CD4-positive, CD25-positive, alpha-beta regulatory T cell (primary cell): ENCODE measurements around the gene TMSB10. TPM values are rescaled to one million over a fixed set of nuclear protein-coding genes. Genes with fewer than 3 reads are reported as not detected.
"Not testable (repeated sequence)": the region's sequence is repeated elsewhere in the genome, so short reads cannot be mapped to it uniquely, and the experiment has no call there.

Source experiments
- ATAC-seq, 2 donors: fragments of 150-1000 bp; cut with Tn5 transposase; one replicate each; pipeline ENCODE4 v1.10.0; 2021; ENCODE audit warnings: low read depth in 2 of 2, moderate number of reproducible peaks in 2 of 2, moderate library complexity in 1 of 2
- DNase-seq, 3 donors: peaks; one replicate each; pipeline versions ENCODE4 v3.0.0 to v3.0.0-alpha.2; 2012 to 2022; ENCODE audit warnings: mixed read lengths in 1 of 3
- H3K27ac ChIP-seq: one replicate; pipeline ENCODE4 v1.7.0; 2013; ENCODE audit warnings: mild to moderate bottlenecking, low read length; ENCODE audit not compliant: insufficient read depth, poor library complexity, severe bottlenecking
- H3K27me3 ChIP-seq: one replicate; pipeline ENCODE4 v1.7.0; 2013; ENCODE audit warnings: low read length; ENCODE audit not compliant: control insufficient read depth, insufficient read depth
- H3K36me3 ChIP-seq: one replicate; pipeline ENCODE4 v1.7.0; 2013; ENCODE audit warnings: mild to moderate bottlenecking, low read length, moderate library complexity; ENCODE audit not compliant: control insufficient read depth, insufficient read depth
- H3K4me1 ChIP-seq: 2 replicates; pipeline ENCODE4 v1.7.0; 2013; ENCODE audit warnings: mild to moderate bottlenecking, low read length; ENCODE audit not compliant: insufficient read depth, control insufficient read depth, poor library complexity, severe bottlenecking
- H3K4me3 ChIP-seq: one replicate; pipeline ENCODE4 v1.7.0; 2013; ENCODE audit warnings: low read depth, mild to moderate bottlenecking, low read length, moderate library complexity
- H3K9me3 ChIP-seq, 2 experiments: 1 replicate in 1 of 2; 2 replicates in 1 of 2; pipeline ENCODE4 v1.7.0; 2013; ENCODE audit warnings: low read length in 2 of 2, mild to moderate bottlenecking in 1 of 2, moderate library complexity in 1 of 2; ENCODE audit not compliant: control insufficient read depth in 2 of 2
- H3K27ac Mint-ChIP-seq, 3 donors: one replicate each; pipeline ENCODE4 v1.8.0; 2020 to 2022; ENCODE audit warnings: mild to moderate bottlenecking in 3 of 3, mixed read lengths in 3 of 3, moderate library complexity in 2 of 3
- H3K27me3 Mint-ChIP-seq: one replicate; pipeline ENCODE4 v1.8.0; 2022; ENCODE audit warnings: mild to moderate bottlenecking, mixed read lengths
- H3K36me3 Mint-ChIP-seq: one replicate; pipeline ENCODE4 v1.8.0; 2020; ENCODE audit warnings: mixed read lengths
- H3K4me1 Mint-ChIP-seq, 4 donors: one replicate each; pipeline ENCODE4 v1.8.0; 2020 to 2022; ENCODE audit warnings: mixed read lengths in 4 of 4, mild to moderate bottlenecking in 1 of 4
- H3K4me3 Mint-ChIP-seq, 4 donors: one replicate each; pipeline ENCODE4 v1.8.0; 2020 to 2022; ENCODE audit warnings: mild to moderate bottlenecking in 4 of 4, mixed read lengths in 4 of 4, moderate library complexity in 3 of 4
- H3K9me3 Mint-ChIP-seq, 7 donors: one replicate each; pipeline ENCODE4 v1.8.0; 2020 to 2022; ENCODE audit warnings: mixed read lengths in 7 of 7, mild to moderate bottlenecking in 3 of 7, moderate library complexity in 2 of 7
- polyA plus RNA-seq, 4 donors: library from polyadenylated mRNA; unstranded; fragments of 300-500 nt; fragmentation: Illumina TruSeq; gene quantifications; one replicate each; pipeline ENCODE4 v1.2.3, GENCODE V29; 2021
- total RNA-seq: library from RNA; stranded (reverse); gene quantifications from one replicate; pipeline ENCODE4 v1.2.3, GENCODE V29; 2022

The TMSB10 gene
- total and polyA plus RNA-seq, 5 donors from 2014 or later, result 2,468 to 10,693 (median 7,091) TPM

- Histone ChIP-seq H3K27me3 (no peaks in the 10 kb centered on the region), H3K36me3 (peaks cover 4% of the 10 kb centered on the region), H3K27ac (peak overlapping the region; percentile 79), H3K9me3 (no peaks in the 10 kb centered on the region), H3K4me1 (peaks cover 32% of the 10 kb centered on the region), H3K4me3 (peak overlapping the region; percentile 99)
- DNase-seq (peak; percentile 37 to 78 (median 43)), ATAC-seq (no peak)
- Mint-ChIP-seq H3K4me1 (peaks cover 21 to 61% (median 44%) of the 10 kb centered on the region in 4 donors), H3K27me3 (no peaks in the 10 kb centered on the region), H3K36me3 (peaks cover 25% of the 10 kb centered on the region), H3K27ac (peak overlapping the region; percentile 91 to 96 (median 94)), H3K9me3 (peaks cover 1 to 17% (median 6%) of the 10 kb centered on the region in 7 donors), H3K4me3 (peak overlapping the region; percentile 92 to 97 (median 96))
Observed at GRCh38 chr2:84906108-84906899, 848 bp downstream of the TMSB10 start.

- Histone ChIP-seq H3K36me3 (peaks cover 4% of the 10 kb centered on the region), H3K4me3 (peak overlapping the region; percentile 99), H3K27ac (peak overlapping the region; percentile 79), H3K9me3 (no peaks in the 10 kb centered on the region), H3K4me1 (peaks cover 32% of the 10 kb centered on the region), H3K27me3 (no peaks in the 10 kb centered on the region)
- Mint-ChIP-seq H3K27ac (peak overlapping the region; percentile 91 to 96 (median 94)), H3K4me3 (peak overlapping the region; percentile 92 to 97 (median 96)), H3K9me3 (peaks cover 2 to 17% (median 6%) of the 10 kb centered on the region in 7 donors), H3K36me3 (peaks cover 25% of the 10 kb centered on the region), H3K4me1 (peaks cover 21 to 66% (median 45%) of the 10 kb centered on the region in 4 donors), H3K27me3 (no peaks in the 10 kb centered on the region)
- ATAC-seq (peak; percentile 52 to 53), DNase-seq (peak; percentile 45 to 94 (median 75))
Observed at GRCh38 chr2:84906900-84907714, 1.7 kb downstream of the TMSB10 start.

- H3K27ac ChIP-seq, result peak overlapping the region; percentile 79
- H3K4me3 ChIP-seq, result peak overlapping the region; percentile 59
- Mint-ChIP-seq H3K36me3 (peaks cover 25% of the 10 kb centered on the region), H3K4me3 (peak overlapping the region; percentile 92 to 97 (median 96)), H3K4me1 (peaks cover 21 to 51% (median 38%) of the 10 kb centered on the region in 4 donors), H3K27me3 (no peaks in the 10 kb centered on the region), H3K27ac (peak overlapping the region; percentile 91 to 94 (median 94)), H3K9me3 (peaks cover 2 to 17% (median 6%) of the 10 kb centered on the region in 7 donors)
- no peaks in the 10 kb centered on the region for H3K27me3 ChIP-seq
- no peaks in the 10 kb centered on the region for H3K9me3 ChIP-seq
- ATAC-seq (peak; percentile 35 to 40), DNase-seq (peak in 2 of 3 donors; percentile 70 to 93)
- peaks cover 30% of the 10 kb centered on the region for H3K4me1 ChIP-seq
- H3K36me3 ChIP-seq, result peaks cover 4% of the 10 kb centered on the region
Observed at GRCh38 chr2:84908948-84909713, 3.7 kb downstream of the TMSB10 start.

GRCh38 chr2:84911135-84911678, 5.8 kb downstream of the TMSB10 start:
- Histone ChIP-seq H3K27me3 (no peaks in the 10 kb centered on the region), H3K4me3 (no peak overlapping the region), H3K27ac (no peak overlapping the region), H3K9me3 (no peaks in the 10 kb centered on the region), H3K36me3 (peaks cover 2% of the 10 kb centered on the region), H3K4me1 (peaks cover 23% of the 10 kb centered on the region)
- H3K36me3 Mint-ChIP-seq, result peaks cover 23% of the 10 kb centered on the region
- no peak for ATAC-seq
- peaks cover 21 to 42% (median 32%) of the 10 kb centered on the region in 4 donors for H3K4me1 Mint-ChIP-seq
- no peak overlapping the region for H3K27ac Mint-ChIP-seq
- no peak for DNase-seq
- H3K9me3 Mint-ChIP-seq, result peaks cover 2 to 17% (median 6%) of the 10 kb centered on the region in 7 donors
- no peak overlapping the region for H3K4me3 Mint-ChIP-seq
- H3K27me3 Mint-ChIP-seq, result no peaks in the 10 kb centered on the region

GRCh38 chr2:84912984-84913383, 7.5 kb downstream of the TMSB10 start:
- peak overlapping the region in 1 of 3 donors; percentile 20 for H3K27ac Mint-ChIP-seq
- peaks cover 9% of the 10 kb centered on the region for H3K36me3 Mint-ChIP-seq
- H3K27ac ChIP-seq, result no peak overlapping the region
- no peaks in the 10 kb centered on the region for H3K27me3 Mint-ChIP-seq
- no peaks in the 10 kb centered on the region for H3K9me3 ChIP-seq
- DNase-seq (no peak), ATAC-seq (no peak)
- no peaks in the 10 kb centered on the region for H3K36me3 ChIP-seq
- H3K4me1 Mint-ChIP-seq, result peaks cover 21 to 36% (median 26%) of the 10 kb centered on the region in 4 donors
- peaks cover 10% of the 10 kb centered on the region for H3K4me1 ChIP-seq
- H3K9me3 Mint-ChIP-seq, result peaks cover 1 to 17% (median 5%) of the 10 kb centered on the region in 7 donors
- no peaks in the 10 kb centered on the region for H3K27me3 ChIP-seq
- H3K4me3 Mint-ChIP-seq, result no peak overlapping the region
- H3K4me3 ChIP-seq, result no peak overlapping the region

GRCh38 chr2:84914334-84914733, 8.9 kb downstream of the TMSB10 start:
- Mint-ChIP-seq H3K4me3 (peak overlapping the region in 1 of 4 donors; percentile 25), H3K27me3 (no peaks in the 10 kb centered on the region), H3K4me1 (peaks cover 17 to 35% (median 23%) of the 10 kb centered on the region in 4 donors), H3K9me3 (peaks cover 1 to 8% (median 5%) of the 10 kb centered on the region in 7 donors), H3K36me3 (peaks cover 4% of the 10 kb centered on the region), H3K27ac (peak overlapping the region in 1 of 3 donors; percentile 9)
- H3K4me1 ChIP-seq, result peaks cover 10% of the 10 kb centered on the region
- no peaks in the 10 kb centered on the region for H3K36me3 ChIP-seq
- no peaks in the 10 kb centered on the region for H3K27me3 ChIP-seq
- H3K27ac ChIP-seq, result no peak overlapping the region
- no peak for DNase-seq
- ATAC-seq, result no peak
- no peak overlapping the region for H3K4me3 ChIP-seq
- H3K9me3 ChIP-seq, result no peaks in the 10 kb centered on the region

GRCh38 chr2:84915675-84916074, 10.2 kb downstream of the TMSB10 start:
- not testable (repeated sequence) for H3K9me3 ChIP-seq, DNase-seq, H3K4me3 ChIP-seq, ATAC-seq, H3K27ac Mint-ChIP-seq, H3K4me3 Mint-ChIP-seq, H3K27me3 ChIP-seq, H3K9me3 Mint-ChIP-seq, H3K36me3 Mint-ChIP-seq, H3K27me3 Mint-ChIP-seq, H3K36me3 ChIP-seq, H3K27ac ChIP-seq
- H3K4me1 Mint-ChIP-seq, result peaks cover 19 to 36% (median 25%) of the 10 kb centered on the region in 4 donors
- H3K4me1 ChIP-seq, result peaks cover 23% of the 10 kb centered on the region
